DND-41 (cell line): Measurements from ENCODE around the gene ZHX3.

ENCODE experiments used
- CTCF ChIP-seq: IDR thresholded peaks from 2 replicates; pipeline ENCODE4 v1.5.1; 2012; ENCODE audit warnings: borderline replicate concordance, low read length, moderate library complexity, mild to moderate bottlenecking; ENCODE audit not compliant: poor library complexity, severe bottlenecking; ENCODE audit errors: extremely low read depth
- EZH2 ChIP-seq: IDR thresholded peaks from 3 replicates; pipeline ENCODE4 v1.6.1; 2012; ENCODE audit warnings: borderline replicate concordance, low read depth, mild to moderate bottlenecking, moderate library complexity, low read length, inconsistent platforms; ENCODE audit not compliant: severe bottlenecking

DNA sequence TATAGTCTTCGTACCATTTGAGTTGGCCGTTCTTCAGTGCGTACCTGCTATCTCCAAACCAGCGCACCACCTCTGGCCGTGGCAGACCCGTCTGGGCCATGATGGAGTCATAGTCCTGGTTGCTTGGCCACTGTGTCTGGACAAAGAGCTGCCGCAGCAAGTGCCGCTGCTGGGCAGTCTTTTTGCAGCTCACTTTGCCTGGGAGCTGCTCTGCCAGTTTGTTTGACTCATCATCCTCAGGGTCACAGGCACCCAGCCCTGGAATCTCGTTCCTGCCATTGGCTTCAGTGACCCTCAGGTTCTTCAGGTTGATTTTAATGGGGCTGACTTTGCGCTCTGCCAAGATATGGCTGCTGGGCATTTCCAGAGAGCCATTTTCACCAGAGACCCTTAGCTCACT lies 115.1 kb downstream of the ZHX3 start:
- TF ChIP-seq CTCF (no peak), EZH2 (no peak)
